ENCODE data around the gene ZNF587B.
"Not testable (repeated sequence)": the region's sequence is repeated elsewhere in the genome, so short reads cannot be mapped to it uniquely, and the experiment has no call there.

Gene ZNF587B

DNA sequence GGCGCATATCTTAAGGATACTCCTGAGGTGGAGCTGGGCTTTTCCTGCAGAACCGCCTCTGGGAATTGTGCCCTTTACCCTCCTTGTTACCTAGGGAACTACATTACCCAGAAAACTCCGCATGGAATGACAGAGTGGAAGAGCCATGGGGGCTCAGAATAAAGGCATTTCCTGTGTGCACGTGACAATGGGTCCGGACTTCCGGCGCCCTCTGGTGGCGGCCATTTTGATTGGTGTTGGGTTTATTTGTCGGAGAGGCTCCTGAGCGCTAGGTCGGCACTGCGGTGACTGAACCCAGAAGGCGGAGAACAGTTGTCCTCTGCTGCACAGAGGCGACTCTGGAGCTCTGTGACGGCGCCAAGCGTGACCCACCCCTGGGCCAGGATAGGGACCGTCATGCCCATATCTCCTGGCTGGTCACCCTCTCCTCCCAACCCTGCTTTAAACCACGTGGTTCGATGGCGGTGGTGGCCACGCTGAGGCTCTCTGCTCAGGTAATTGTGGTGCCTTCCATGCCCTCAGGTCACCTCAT is at the start of gene ZNF587B:
ZNF587B (plus strand) TSS at position 229 of the 532 bp plus-strand sequence; CDS start at position 459, 230 bp downstream.
- DNase-seq, result no peak

DNA sequence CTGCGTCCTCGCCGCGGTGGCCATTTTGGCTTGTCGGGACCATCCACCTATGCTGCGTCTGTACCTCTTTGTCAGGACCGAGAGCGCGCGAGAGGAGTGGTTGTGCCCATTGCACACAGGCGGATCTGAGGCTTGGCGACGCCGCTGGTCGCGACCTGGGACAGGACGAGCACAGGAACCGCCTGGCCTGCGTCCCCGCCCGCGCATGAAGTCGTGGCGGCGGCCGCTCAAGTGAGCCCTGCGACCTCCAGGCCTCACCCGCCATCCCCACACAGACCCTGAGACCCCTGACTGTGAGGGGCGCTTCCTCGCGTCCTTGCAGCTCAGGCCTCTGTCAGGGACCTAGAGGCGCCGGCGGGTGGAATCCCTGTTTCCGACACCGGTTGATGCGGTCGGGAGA is 43.8 kb upstream of the ZNF587B start:
- no peak for DNase-seq

DNA sequence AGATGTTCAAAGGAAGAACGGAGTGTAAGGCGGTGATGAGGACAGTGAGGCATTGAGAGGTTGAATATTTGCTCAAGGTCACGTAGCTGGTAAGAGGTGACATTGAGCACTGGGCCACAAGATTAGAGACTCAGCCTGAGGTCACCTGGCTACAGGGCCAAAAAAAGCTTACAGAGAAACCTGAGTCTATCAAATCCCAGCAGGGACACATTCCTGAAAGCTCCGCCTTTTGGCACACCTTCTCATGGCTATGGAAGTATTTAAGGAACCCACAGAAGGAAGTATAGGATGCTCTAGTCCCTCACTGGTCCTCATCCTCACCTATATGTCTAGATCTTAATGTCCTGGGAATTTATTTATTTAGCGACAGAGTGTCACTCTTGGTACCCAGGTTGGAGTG is 43.2 kb upstream of the ZNF587B start:
- no peak for DNase-seq

- no peak for DNase-seq
Measured at GRCh38 chr19:57788114-57788692, 41.9 kb upstream of the ZNF587B start.

GRCh38 chr19:57789288-57789687 is 40.8 kb upstream of the ZNF587B start:
- no peak for DNase-seq

DNA sequence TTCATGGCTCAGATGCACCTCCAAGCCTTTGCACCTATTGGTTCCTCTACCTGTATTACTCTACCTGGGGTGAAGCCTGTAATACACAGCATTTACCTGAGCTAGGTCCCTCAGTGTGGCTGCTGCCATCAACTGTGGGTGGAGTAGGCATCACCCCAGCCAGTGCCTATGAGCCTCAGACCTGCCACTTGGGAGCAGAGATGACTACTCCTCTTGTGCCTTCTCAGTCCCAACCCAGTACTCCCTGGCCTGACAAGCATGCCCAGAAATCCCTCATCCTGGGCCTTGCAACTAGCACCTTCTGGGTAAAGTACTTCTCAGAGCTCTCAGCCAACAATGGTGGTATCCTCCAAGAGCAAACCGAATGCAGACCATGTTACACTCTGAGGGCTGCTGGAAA is 33.5 kb upstream of the ZNF587B start:
- not testable (repeated sequence) for DNase-seq

GRCh38 chr19:57800696-57801095 is 29.4 kb upstream of the ZNF587B start:
- no peak for DNase-seq

DNA sequence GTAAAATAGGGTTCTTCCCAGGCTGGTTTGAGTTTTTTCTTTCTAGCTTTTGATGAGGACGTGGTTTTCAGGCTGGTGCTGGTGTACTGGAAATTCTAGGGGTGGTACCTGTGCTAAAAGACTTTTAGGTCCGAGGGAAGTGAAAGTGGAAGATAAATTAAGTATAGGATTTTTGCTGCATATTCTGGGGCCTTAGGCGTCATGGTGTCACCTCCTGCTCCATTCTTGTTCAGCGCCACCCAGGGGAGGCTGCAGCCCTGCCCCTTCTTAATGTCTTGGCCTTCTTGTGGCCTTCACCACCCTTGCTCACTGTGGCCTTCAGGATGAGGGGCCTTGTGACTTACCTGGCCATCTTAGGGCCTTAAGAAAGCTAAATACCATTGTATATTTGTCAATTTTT is 27.8 kb upstream of the ZNF587B start:
- DNase-seq, result no peak

- no peak for DNase-seq
Measured at GRCh38 chr19:57803265-57803593, 26.9 kb upstream of the ZNF587B start.

DNA sequence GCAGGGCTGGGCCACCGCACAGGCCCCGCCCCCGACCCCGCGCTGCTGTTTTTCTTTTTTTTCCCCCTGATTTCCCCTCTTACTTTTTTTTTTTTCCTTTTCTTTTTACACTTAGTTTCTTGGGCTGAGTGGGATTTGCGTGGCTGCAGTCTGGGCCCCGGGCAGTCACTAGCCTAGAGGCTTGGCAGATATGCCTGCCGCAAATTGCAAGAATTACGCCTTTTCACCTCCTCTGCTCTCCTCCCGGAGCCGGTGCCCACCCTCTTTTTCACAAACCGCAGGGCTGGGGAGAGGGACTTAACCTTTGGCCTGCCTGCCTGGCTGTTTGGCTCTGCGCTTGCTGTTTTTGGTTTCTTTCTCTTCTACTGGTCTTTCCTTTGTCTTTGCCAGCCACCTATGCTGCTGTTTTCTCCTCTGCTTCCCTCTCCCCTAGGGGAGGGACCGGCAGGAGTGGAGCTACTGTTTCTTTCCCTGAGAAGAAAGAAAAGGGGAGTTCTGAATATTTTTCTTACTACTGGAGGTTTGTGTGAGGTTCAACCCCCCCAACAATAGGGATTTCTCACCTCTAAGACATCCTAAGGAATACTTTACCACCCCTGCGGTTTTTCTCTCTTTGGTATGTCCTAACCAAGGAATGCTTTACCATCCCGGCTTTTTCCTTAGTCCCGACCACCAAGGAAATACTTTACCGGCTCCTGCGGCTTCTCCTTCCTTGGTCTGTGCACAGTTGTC is 26.3 kb upstream of the ZNF587B start:
- no peak for DNase-seq

- DNase-seq, result no peak
Measured at GRCh38 chr19:57807541-57807940, 22.6 kb upstream of the ZNF587B start.

DNA sequence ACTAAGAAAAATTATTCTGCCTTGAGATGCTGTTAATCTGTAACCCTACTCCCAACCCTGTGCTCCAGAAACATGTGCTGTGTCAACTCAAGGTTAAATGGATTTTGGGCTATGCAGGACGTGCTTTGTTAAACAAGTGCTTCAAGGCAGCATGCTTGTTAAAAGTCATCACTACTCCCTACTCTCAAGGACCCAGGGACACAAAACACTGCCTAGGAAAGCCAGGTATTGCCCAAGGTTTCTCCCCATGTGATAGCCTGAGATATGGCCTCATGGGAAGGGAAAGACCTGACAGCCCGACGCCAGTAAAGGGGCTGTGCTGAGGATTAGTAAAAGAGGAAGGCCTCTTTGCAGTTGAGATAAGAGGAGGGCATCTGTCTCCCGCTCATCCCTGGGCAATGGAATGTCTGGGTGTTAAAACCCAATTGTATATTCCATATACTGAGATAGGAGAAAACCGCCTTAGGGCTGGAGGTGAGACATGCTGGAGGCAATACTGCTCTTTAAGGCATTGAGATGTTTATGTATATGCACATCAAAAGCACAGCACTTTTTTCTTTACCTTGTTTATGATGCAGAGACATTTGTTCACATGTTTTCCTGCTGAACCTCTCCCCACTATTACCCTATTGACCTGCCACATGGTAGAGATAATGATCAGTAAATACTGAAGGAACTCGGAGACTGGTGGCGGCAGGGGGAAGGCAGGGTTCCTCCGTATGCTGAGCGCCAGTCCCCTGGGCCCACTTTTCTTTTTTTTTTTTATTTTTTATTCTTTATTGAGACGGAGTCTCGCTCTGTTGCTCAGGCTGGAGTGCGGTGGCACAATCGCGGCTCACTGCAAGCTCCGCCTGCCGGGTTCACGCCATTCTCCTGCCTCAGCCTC is 19.4 kb upstream of the ZNF587B start:
- DNase-seq, result not testable (repeated sequence)

- no peak for DNase-seq
Measured at GRCh38 chr19:57812226-57812625, 17.9 kb upstream of the ZNF587B start.

- not testable (repeated sequence) for DNase-seq
Measured at GRCh38 chr19:57812975-57813820, 16.9 kb upstream of the ZNF587B start.

GRCh38 chr19:57813919-57814504 is 16.1 kb upstream of the ZNF587B start:
- DNase-seq, result no peak

DNA sequence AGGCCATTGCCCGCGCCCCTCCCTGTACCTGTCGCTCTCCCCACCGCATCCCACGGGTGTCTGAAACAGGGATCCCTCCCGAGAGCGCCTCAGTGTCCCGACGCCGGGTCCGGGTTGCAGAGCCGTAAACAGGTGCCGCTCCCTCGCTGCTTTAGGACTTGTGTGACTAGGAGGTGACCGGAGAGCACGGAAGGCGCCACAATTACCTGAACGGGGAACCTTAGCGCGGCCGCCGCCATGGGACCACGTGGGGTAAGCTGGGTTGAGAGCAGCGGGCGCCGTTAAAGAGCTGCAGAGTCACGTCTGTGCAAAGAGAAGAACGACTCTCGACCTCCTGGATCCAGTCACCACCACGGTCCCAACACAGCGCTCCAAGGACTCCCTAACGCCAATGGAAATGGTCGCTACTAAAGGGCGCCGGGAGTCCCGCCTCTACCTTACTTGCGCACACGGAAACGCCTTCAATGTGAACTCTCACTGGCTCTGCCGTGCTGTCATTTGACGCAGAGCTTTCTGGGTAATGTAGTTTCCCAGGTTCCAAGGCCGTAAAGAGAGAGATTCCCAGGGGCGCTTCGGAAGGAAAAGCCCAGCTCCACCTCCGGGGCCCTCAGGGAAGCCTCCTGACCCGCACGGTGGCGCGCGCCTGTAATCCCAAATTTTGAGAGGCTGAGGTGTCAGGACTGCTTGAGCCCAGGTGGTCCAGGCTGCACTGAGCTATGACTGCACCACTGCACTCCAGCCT is 15.4 kb upstream of the ZNF587B start, which contains the start of gene ZNF552:
ZNF552 (minus strand) TSS at position 409 of the 742 bp plus-strand sequence; CDS start at position 239, 170 bp downstream.
- DNase-seq, result peak; percentile 58

GRCh38 chr19:57815247-57816075 is 14.6 kb upstream of the ZNF587B start:
- DNase-seq, result no peak

DNA sequence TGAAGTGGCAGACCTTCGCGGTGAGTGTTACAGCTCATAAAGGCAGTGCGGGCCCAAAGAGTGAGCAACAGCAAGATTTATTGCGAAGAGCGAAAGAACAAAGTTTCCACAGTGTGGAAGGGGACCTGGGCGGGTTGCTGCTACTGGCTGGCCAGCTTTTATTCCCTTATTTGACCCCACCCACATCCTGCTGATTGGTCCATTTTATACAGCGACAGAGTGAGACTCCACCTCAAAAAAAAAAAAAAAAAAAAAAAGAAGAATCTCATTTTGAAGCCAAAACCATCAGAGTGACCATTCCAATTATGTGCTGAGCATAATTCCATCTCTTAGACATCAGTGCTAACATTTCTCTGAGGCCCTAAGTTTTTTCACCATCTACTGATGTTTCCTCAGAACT is 13.4 kb upstream of the ZNF587B start:
- DNase-seq, result no peak

DNA sequence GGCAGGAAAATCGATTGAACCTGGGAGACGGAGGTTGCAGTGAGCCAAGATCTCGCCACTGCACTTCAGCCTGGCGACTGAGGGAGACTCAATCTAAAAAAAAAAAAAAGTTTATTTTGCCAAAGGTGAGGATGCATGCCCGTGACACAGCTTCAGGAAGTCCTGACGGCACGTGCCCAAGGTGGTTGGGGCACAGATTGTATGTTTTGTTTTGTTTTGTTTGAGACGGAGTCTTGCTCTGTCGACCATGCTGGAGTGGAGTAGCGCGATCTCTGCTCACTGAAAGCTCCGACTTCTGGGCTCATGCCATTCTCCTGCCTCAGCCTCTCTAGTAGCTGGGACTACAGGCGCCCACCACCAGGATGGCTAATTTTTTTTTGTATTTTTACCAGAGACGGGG is 12.1 kb upstream of the ZNF587B start:
- no peak for DNase-seq

DNA sequence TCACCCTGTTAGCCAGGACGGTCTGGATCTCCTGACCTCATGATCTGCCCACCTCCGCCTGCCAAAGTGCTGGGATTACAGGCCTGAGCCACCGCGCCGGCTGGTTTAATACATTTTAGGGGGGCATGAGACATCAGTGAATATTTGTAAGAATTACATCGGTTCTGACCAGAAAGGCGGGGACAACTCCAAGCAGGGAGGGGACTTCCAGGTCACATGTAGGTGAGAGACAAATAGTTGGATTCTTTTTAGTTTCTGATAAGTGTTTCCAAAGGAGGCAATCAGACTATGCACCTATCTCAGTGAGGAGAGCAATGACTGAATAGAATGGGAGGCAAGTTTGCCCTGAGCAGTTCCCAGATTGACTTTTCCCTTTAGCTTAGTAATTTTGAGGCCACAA is 11.7 kb upstream of the ZNF587B start:
- no peak for DNase-seq

Measured in activated T-cell treated with anti-CD3 and anti-CD28 coated beads for 4 hours (primary cell).